Stimulated activated CD4-positive, alpha-beta T cell treated with anti-CD3 and anti-CD28 coated beads, Interleukin-1b, Interleukin-23, amount 100 ng/mL, for 24 hours (primary cell): ENCODE results near the gene ELMOD1.

ENCODE experiments used
- DNase-seq, 4 experiments: peaks; one replicate each; pipeline ENCODE4 v3.0.0-alpha.2; 2020; ENCODE audit warnings: low read depth in 4 of 4, low spot score in 1 of 4

Gene ELMOD1

GRCh38 chr11:107683807-107684206 lies 92.9 kb downstream of the ELMOD1 start:
- no peak for DNase-seq

DNA sequence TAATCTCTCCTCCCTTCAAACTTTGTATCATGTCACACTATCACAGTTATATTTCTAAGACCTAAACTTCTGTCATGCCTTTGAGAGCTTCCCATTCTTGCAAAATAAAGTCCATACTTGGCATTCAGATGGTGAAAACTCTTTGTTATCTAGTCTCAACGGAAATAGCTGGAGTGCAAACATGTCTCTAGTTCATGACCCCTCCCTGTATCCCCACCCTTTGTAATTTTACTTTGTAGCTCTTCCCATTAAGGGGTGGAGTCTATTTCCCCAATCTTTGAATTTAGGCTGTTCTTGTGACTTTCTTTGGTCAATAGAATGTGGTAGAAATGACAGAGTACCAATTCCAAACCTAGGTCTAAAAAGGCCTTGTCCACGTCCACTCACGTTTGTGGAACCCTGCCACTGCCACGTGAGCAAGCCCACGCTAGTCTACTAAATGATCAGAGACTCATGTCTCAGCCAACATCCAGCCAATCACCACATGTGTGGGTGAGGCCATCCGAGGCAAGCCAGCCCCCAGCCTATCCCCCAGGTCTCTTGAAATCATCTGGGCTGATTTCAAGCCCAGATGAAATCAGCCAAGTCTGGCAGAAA lies 97.5 kb downstream of the ELMOD1 start:
- DNase-seq: no peak

- DNase-seq: peak; percentile 27 to 51 (median 32)
Measured at GRCh38 chr11:107689317-107690202, 98.6 kb downstream of the ELMOD1 start.

DNA sequence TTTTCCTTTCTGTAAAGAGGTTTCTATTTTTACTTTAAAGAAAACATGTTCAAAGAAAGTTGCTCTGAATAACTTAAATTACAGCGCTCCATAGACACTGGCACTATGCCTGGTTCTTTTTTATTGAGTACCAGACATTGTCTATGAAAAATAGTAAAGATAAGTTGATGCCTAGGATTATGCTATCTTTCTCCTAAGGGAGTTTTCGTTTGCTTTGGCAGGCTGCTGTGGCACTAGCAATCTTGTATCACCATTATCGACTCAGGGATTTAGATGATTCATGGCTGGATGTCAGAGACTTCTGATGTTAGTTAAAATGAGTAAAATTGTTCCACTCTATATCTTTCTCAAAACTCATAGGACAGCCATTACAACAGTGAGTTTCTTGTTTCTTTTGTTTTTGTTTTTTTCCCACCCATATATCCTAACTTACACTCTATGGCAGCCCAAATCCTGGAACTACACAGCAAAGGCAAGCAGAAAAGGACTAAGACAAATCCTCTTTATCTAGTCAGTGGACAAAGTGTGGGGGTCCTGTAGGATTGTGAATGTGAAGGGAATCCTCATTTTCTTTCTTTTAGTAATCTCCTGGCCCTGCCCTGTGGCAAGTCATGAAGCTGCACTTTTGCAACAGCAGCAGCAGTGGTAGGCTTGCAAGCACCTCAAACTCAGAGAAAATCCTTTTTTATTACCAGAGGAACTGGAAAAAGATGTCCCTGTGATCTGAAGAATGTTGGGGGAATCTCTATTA lies 100.2 kb downstream of the ELMOD1 start:
- no peak for DNase-seq

GRCh38 chr11:107695446-107695845 lies 104.5 kb downstream of the ELMOD1 start:
- DNase-seq: no peak

- no peak for DNase-seq
Measured at GRCh38 chr11:107696140-107696539, 105.2 kb downstream of the ELMOD1 start.

- no peak for DNase-seq
Measured at GRCh38 chr11:107697291-107697690, 106.3 kb downstream of the ELMOD1 start.

GRCh38 chr11:107699371-107700285 lies 108.7 kb downstream of the ELMOD1 start:
- DNase-seq: no peak

- no peak for DNase-seq
Measured at GRCh38 chr11:107702109-107702660, 111.2 kb downstream of the ELMOD1 start.

- no peak for DNase-seq
Measured at GRCh38 chr11:107702723-107703122, 111.8 kb downstream of the ELMOD1 start.

DNA sequence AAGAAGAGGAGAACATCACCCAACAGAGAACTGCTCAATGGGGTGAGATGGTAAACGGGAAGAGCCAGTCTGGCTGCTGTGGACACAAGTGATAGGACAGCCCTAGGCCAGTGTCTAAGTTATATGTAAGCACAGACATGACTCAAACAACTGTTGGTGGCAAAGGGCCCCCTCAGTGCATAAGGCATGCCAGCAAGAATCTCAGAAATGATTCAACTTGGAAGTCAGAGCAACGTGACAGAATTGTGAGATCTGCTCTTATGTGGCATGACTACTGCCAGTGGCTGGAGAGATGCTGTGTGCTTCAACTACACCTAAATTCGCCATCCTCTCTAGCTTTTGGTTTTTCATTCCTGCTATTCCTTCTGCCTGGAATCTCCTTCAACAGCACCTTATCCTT lies 113.5 kb downstream of the ELMOD1 start:
- no peak for DNase-seq

- DNase-seq: no peak
Measured at GRCh38 chr11:107705027-107705426, 114.1 kb downstream of the ELMOD1 start.

DNA sequence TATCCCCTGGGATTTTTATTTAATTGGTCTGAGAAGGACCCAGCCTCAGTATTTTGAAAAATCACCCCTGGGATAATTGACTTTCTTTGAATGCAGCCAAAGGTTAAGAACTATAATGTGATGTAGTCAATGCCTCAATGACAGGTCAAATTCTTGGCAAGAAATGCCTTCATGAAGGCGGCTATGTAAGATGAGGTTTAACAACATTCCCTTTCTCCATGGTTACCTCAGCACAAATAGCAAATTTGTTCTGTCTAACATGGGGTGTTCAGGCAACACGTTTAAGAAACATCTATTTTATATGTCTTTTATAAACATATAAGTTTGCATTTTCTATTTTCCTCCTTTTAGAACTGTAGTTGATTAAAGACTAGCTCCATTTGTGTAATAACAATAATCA lies 115.6 kb downstream of the ELMOD1 start:
- no peak for DNase-seq

- DNase-seq: no peak
Measured at GRCh38 chr11:107707215-107707671, 116.3 kb downstream of the ELMOD1 start.

GRCh38 chr11:107707807-107708206 lies 116.9 kb downstream of the ELMOD1 start:
- no peak for DNase-seq

DNA sequence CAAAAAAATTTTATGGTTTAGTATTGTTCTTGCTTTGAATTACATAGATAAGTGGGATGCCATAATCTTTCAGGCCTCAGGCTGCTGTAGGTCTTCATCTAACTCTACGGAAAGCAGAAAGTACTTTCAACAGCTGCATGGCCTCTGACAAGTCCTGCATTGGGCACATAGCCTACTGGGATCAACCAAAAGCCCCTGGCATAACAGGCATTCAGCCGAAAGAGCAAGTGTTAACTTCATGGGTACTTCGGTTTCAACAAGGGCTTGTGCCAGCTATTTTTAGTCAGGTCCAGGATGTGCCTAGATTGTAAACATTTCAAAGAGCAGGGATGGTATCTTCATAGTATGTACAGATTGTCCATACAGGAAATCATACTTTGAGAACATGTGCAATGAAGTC lies 117.8 kb downstream of the ELMOD1 start:
- no peak for DNase-seq

GRCh38 chr11:107710301-107710700 lies 119.4 kb downstream of the ELMOD1 start:
- DNase-seq: no peak

- DNase-seq: no peak
Measured at GRCh38 chr11:107711861-107712755, 121.2 kb downstream of the ELMOD1 start, which contains the start of gene SLN. TSS of gene SLN (minus strand) at chr11:107712056.

- DNase-seq: no peak
Measured at GRCh38 chr11:107713009-107713408, 122.1 kb downstream of the ELMOD1 start.
